Kidney (tissue), 14 donors: ENCODE results near the gene ABLIM2. TPM values are rescaled to one million over a fixed set of nuclear protein-coding genes. Genes with fewer than 3 reads are reported as not detected.
A peak's percentile ranks its signal among the peaks of the same experiment; 100 is the strongest.

ENCODE experiments used
- DNase-seq, 5 donors: peaks; one replicate each; pipeline ENCODE4 v3.0.0-alpha.2; 2013 to 2020
- FAIRE-seq: peaks from 2 replicates; lab custom pipeline; 2012; peaks lifted over from hg19 to GRCh38; lab: Jason Lieb, UNC
- H3K27ac ChIP-seq, 2 donors: one replicate each; pipeline ENCODE4 v1.7.0; 2013; ENCODE audit warnings: low read depth in 2 of 2, low read length in 2 of 2, inconsistent platforms in 1 of 2
- H3K27me3 ChIP-seq: one replicate; pipeline ENCODE4 v1.7.1; 2013; ENCODE audit warnings: low read length, inconsistent platforms; ENCODE audit not compliant: control insufficient read depth, insufficient read depth
- H3K36me3 ChIP-seq, 3 donors: one replicate each; pipeline versions ENCODE4 v1.7.0 to v1.7.1; 2013; ENCODE audit warnings: low read length in 3 of 3, control low read depth in 1 of 3, inconsistent platforms in 1 of 3; ENCODE audit not compliant: insufficient read depth in 3 of 3, control insufficient read depth in 2 of 3
- H3K4me1 ChIP-seq, 3 donors: one replicate each; pipeline versions ENCODE4 v1.7.0 to v1.7.1; 2013; ENCODE audit warnings: low read length in 3 of 3, inconsistent platforms in 1 of 3, low read depth in 1 of 3; ENCODE audit not compliant: control insufficient read depth in 2 of 3, insufficient read depth in 2 of 3
- H3K4me3 ChIP-seq, 3 donors: one replicate each; pipeline versions ENCODE4 v1.7.0 to v1.8.1; 2013; ENCODE audit warnings: low read length in 3 of 3, control low read depth in 1 of 3, inconsistent platforms in 1 of 3
- H3K9ac ChIP-seq, 3 donors: one replicate each; pipeline versions ENCODE4 v1.7.0 to v1.7.1; 2013; ENCODE audit warnings: low read length in 3 of 3, control low read depth in 1 of 3, inconsistent platforms in 1 of 3
- H3K9me3 ChIP-seq, 3 donors: one replicate each; pipeline versions ENCODE4 v1.7.0 to v1.7.1; 2013; ENCODE audit warnings: low read length in 3 of 3, control low read depth in 1 of 3, inconsistent platforms in 1 of 3; ENCODE audit not compliant: control insufficient read depth in 2 of 3, insufficient read depth in 1 of 3
- CTCF ChIP-seq: IDR thresholded peaks from 3 replicates; pipeline ENCODE4 v1.5.1; 2012; ENCODE audit warnings: mild to moderate bottlenecking, moderate library complexity, borderline replicate concordance; ENCODE audit not compliant: insufficient read depth; ENCODE audit errors: extremely low read depth
- intact Hi-C: fragments of 100-400 bp; cut with DNase I; formaldehyde crosslinking; loops from one replicate; pipeline ENCODE4 v1.11.1; 2022
- polyA plus RNA-seq: library from polyadenylated mRNA; stranded (reverse); fragments of 350-450 nt; fragmentation: Illumina TruSeq; extraction: RNeasy Lipid Tissue Mini Kit (QIAGEN cat#74804); gene quantifications from one replicate; pipeline ENCODE4 v1.2.3, GENCODE V29; 2014; ENCODE audit warnings: low read depth, low replicate concordance; ENCODE audit not compliant: insufficient read depth
- total RNA-seq: library from RNA; stranded (reverse); fragmentation: NEBNext Ultra II Directional; extraction: Animal tissue kit (Norgen Biotek cat#: 25700); gene quantifications from one replicate; pipeline ENCODE4 v1.2.1, GENCODE V29; 2021
- donor health status: control.
- donor health status: control.
- donor health status: control.
- donor health status: control.
- donor health status: control.
- donor health status: DM: yes; HTN: yes; CAD: no.
- donor health status: Normal renal cell carcinoma (clear cell type).

The ABLIM2 gene
- total and polyA plus RNA-seq, 2 donors from 2014 or later = 9.5 to 23.3 TPM

GRCh38 chr4:8093587-8094274, 64.9 kb downstream of the ABLIM2 start:
- FAIRE-seq = no peak
- no peaks in the 10 kb centered on the region for H3K27me3 ChIP-seq
- no peaks in the 10 kb centered on the region for H3K4me1 ChIP-seq

GRCh38 chr4:8092282-8092681, 66.3 kb downstream of the ABLIM2 start:
- no peak overlapping the region for H3K4me3 ChIP-seq
- FAIRE-seq (no peak), DNase-seq (no peak)
- TF ChIP-seq CTCF = no peak
- intact Hi-C loops = no loop called here
- no peaks in the 10 kb centered on the region for H3K36me3 ChIP-seq
- no peak overlapping the region for H3K9ac ChIP-seq
- H3K4me1 ChIP-seq = no peaks in the 10 kb centered on the region
- peaks cover 0 to 15% (median 0%) of the 10 kb centered on the region in 3 donors for H3K9me3 ChIP-seq
- no peaks in the 10 kb centered on the region for H3K27me3 ChIP-seq
- H3K27ac ChIP-seq = no peak overlapping the region

More at GRCh38 chr4:8093587-8094274, 64.9 kb downstream of the ABLIM2 start:
- intact Hi-C loops = no loop called here
- no peak overlapping the region for H3K4me3 ChIP-seq
- peaks cover 0 to 15% (median 0%) of the 10 kb centered on the region in 3 donors for H3K9me3 ChIP-seq
- H3K9ac ChIP-seq = no peak overlapping the region
- TF ChIP-seq CTCF = no peak
- no peak overlapping the region for H3K27ac ChIP-seq
- DNase-seq = no peak
- H3K36me3 ChIP-seq = no peaks in the 10 kb centered on the region

- DNase-seq (peak in 1 of 5 donors; percentile 15), FAIRE-seq (no peak)
- no peak overlapping the region for H3K27ac ChIP-seq
- H3K9me3 ChIP-seq = peaks cover 0 to 15% (median 0%) of the 10 kb centered on the region in 3 donors
- H3K4me1 ChIP-seq = no peaks in the 10 kb centered on the region
- no peak overlapping the region for H3K4me3 ChIP-seq
- intact Hi-C loops = no loop called here
- H3K36me3 ChIP-seq = no peaks in the 10 kb centered on the region
- H3K9ac ChIP-seq = no peak overlapping the region
- TF ChIP-seq CTCF = no peak
- H3K27me3 ChIP-seq = no peaks in the 10 kb centered on the region
Observed at GRCh38 chr4:8090744-8091301, 67.8 kb downstream of the ABLIM2 start.
